Suppressor macrophage treated with lipopolysaccharide for 4 hours (primary cell): Measurements from ENCODE around the gene CSAG1.
"Not testable (repeated sequence)": the region's sequence is repeated elsewhere in the genome, so short reads cannot be mapped to it uniquely, and the experiment has no call there.

Experiments
- DNase-seq: peaks from one replicate; pipeline ENCODE4 v3.0.0-alpha.2; 2020

Gene CSAG1, protein sequence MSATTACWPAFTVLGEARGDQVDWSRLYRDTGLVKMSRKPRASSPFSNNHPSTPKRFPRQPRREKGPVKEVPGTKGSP

DNA sequence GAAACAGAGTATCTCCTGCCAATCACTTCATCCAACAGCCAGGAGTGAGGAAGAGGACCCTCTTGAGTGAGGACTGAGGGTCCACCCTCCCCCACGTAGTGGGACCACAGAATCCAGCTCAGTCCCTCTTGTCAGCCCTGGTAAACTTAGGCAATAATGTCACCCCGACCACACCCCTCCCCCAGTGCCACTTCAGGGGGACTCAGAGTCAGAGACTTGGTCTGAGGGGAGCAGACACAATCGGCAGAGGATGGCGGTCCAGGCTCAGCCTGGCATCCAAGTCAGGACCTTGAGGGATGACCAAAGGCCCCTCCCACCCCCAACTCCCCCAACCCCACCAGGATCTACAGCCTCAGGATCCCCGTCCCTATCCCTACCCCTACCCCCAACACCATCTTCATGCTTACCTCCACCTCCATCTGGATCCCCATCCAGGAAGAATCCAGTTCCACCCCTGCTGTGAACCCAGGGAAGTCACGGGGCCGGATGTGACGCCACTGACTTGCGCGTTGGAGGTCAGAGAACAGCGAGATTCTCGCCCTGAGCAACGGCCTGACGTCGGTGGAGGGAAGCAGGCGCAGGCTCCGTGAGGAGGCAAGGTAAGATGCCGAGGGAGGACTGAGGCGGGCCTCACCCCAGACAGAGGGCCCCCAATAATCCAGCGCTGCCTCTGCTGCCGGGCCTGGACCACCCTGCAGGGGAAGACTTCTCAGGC lies at the start of gene CSAG1, which contains the start of gene MAGEA12:
CSAG1 (minus strand) TSS at position 461 of the 715 bp plus-strand sequence. CDS start 1,261 bp downstream, outside the sequence.
MAGEA12 (plus strand) TSS at position 497 of the 715 bp plus-strand sequence. CDS start 2,405 bp downstream, outside the sequence.
- DNase-seq, result no peak

DNA sequence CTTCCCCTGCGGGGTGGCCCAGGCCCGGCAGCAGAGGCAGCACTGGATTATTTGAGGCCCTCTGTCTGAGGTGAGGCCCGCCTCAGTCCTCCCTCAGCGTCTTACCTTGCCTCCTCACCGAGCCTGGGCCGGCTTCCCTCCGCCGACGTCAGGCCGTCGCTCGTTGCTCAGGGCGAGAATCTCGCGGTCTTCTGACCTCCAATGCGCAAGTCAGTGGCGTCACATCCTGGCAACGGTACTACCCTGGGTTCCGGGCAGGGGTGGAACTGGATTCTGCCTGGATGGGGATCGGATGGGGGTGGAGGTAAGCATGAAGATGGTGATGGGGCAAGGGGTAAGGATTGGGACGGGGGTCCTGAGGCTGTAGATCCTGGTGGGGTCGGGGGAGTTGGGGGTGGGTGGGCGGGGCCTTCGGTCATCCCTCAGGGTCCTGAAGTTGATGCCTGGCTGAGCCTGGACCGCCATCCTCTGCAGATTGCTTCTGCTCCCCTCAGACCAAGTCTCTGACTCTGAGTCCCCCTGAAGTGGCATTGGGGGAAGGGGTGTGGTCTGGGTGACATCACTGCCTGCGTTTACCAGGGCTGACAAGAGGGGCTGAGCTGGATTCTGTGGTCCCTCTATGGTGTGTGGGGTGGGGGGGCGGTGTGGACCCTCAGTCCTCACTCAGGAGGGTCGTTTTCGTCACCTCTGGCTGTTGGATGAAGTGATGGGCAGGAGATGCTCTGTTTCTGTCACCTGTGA lies 36.2 kb upstream of the CSAG1 start, which contains the start of gene MAGEA6:
MAGEA6 (minus strand) TSS at position 141 of the 741 bp plus-strand sequence. CDS start 2,039 bp downstream, outside the sequence.
- DNase-seq, result not testable (repeated sequence)

DNA sequence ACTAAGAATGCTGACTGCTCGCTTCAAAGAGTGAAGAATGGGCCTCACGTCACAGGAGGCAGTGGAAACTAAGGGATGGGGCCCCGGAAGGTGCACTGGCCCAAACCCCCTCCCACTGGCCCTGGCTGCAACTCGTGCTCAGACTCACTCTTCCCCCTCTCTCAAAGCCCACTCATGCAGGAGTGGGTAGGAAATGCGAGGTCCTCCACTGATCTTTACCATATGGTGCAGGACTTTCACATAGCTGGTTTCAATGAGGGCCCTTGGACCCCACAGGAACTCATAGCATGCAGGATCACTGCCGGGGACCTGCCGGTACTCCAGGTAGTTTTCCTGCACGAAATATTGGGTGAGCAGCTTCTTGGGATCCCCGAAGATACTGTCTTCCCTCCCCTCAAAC lies 33.0 kb upstream of the CSAG1 start:
- not testable (repeated sequence) for DNase-seq

DNA sequence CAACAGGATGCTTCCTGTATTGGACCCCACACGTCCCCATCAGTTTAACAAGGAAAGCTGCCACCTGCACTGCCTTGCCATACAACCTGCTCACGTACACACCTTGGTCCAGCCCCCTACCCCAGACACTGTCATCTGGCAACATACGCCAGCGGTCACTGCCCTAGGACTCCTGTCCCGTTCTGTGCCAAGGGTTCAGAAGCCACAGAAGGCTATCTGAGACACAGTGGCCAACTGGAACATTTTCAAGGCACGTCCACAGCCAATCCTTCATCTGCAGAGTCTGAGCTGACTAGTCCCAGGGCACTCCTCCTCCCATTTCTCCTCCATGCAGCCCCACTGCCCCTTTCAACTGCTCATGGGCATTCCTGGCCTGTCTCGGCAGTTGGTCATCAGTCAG lies 28.1 kb upstream of the CSAG1 start:
- not testable (repeated sequence) for DNase-seq

DNA sequence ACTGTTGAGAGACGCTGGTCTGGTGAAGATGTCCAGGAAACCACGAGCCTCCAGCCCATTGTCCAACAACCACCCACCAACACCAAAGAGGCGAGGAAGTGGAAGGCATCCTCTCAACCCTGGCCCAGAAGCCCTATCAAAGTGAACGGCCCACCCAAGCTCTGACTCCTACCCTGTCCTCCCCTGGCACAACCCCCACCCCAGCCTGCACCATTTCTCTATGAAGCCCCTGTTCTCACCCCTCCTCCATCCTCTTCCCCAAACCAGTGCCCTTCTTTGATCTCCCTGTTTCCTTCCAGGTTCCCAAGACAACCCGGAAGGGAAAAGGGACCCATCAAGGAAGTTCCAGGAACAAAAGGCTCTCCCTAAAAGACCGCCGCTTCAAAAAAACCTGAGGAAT lies 26.0 kb upstream of the CSAG1 start:
- not testable (repeated sequence) for DNase-seq

DNA sequence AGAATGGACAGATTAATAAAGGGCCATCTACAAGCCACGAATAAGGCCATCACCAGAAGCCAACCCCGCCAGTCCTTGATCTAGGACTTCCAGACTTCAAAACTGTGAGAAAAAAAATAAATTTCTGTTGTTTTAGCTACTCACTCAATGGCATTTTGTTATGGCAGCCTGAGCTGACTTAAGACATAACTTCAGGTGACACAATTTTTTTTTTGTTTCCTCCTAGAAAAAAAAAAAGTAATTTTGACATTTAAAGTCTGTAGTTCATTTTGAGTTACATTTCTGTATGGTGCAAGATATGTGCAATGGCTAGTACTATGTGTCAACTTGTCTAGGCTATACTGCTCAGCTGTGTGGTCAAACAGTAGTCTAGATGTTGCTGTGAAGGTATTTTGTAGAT lies 25.4 kb upstream of the CSAG1 start, which contains the start of gene CSAG3:
CSAG3 (plus strand) TSS at position 301 of the 400 bp plus-strand sequence.
- DNase-seq, result not testable (repeated sequence)

DNA sequence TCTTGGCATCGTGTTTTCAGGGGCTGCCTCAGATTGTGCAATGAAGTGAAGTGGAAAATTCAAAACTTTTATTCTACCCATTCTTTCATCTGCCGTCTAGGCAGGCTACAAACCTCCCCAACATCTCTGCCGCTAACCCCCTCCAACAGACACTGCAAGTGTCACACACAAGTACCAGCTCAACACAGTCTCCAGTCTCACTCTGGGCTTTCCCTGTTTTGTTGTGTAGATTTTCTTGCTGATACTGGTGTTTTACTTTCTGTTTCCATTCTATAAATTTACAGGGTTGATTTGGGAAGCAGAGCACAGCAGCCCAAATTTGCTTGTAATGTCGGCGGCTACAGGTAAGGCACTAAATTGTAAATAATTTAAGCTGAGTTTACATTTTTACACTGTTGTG lies 21.4 kb upstream of the CSAG1 start:
- DNase-seq, result not testable (repeated sequence)

DNA sequence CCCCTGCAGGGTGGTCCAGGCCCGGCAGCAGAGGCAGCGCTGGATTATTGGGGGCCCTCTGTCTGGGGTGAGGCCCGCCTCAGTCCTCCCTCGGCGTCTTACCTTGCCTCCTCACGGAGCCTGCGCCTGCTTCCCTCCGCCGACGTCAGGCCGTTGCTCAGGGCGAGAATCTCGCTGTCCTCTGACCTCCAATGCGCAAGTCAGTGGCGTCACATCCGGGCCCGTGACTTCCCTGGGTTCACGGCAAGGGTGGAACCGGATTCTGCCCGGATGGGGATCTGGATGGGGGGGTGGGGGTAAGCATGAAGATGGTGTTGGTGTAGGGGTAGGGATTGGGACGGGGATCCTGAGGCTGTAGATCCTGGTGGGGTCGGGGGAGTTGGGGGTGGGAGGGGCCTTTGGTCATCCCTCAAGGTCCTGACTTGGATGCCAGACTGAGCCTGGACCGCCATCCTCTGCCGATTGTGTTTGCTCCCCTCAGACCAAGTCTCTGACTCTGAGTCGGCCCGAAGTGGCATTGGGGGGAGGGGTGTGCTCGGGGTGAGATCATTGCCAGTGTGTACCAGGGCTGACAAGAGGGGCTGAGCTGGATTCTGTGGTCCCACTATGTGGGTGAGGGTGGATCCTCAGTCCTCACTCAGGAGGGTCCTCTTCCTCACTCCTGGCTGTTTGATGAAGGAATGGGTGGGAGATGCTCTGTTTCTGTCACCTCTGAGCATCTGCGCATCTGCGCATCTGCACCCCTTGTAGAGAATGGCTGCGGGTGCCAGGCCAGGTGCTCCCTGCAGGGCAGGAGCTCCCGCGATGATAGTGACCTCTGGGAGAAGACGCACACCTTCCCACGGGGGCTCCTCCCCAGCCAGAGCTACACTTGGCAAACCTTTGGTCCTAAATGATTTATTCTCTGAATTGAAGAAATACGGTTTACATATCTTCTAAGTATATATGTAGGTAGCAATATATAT lies 20.4 kb upstream of the CSAG1 start, which contains the start of gene MAGEA2:
MAGEA2 (minus strand) TSS at position 157 of the 965 bp plus-strand sequence. CDS start 2,479 bp downstream, outside the sequence.
- DNase-seq, result not testable (repeated sequence)

DNA sequence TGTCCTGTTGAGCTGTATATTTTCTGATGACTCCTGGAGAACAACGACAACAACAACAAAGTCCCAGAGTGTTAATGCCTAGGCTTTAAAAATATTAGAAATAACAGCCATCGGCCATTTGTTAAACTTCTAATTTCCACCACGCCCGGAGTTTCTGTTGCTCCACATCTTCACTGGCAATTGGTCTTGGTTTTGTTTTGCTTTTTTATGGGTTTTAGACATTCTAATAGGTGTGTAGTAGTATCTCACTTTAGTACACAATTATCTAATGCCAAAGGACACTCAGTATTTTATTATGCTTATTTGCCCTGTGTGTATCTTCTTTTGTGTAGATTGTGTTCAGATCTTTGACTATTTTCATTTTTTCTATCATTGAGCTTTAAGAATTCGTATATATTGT lies 5.0 kb upstream of the CSAG1 start:
- DNase-seq, result no peak

DNA sequence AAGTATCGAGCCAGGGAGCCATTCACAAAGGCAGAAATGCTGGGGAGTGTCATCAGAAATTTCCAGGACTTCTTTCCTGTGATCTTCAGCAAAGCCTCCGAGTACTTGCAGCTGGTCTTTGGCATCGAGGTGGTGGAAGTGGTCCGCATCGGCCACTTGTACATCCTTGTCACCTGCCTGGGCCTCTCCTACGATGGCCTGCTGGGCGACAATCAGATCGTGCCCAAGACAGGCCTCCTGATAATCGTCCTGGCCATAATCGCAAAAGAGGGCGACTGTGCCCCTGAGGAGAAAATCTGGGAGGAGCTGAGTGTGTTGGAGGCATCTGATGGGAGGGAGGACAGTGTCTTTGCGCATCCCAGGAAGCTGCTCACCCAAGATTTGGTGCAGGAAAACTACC lies 3.0 kb upstream of the CSAG1 start:
- not testable (repeated sequence) for DNase-seq

DNA sequence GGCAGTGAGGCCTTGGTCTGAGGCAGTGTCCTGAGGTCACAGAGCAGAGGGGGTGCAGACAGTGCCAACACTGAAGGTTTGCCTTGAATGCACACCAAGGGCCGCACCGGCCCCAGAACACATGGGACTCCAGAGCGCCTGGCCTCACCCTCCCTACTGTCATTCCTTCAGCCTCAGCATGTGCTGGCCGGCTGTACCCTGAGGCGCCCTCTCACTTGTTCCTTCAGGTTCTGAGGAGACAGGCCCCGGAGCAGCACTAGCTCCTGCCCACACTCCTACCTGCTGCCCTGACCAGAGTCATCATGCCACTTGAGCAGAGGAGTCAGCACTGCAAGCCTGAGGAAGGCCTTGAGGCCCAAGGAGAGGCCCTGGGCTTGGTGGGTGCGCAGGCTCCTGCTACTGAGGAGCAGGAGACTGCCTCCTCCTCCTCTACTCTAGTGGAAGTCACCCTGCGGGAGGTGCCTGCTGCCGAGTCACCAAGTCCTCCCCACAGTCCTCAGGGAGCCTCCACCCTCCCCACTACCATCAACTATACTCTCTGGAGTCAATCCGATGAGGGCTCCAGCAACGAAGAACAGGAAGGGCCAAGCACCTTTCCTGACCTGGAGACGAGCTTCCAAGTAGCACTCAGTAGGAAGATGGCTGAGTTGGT lies 2.5 kb upstream of the CSAG1 start:
- DNase-seq, result no peak

DNA sequence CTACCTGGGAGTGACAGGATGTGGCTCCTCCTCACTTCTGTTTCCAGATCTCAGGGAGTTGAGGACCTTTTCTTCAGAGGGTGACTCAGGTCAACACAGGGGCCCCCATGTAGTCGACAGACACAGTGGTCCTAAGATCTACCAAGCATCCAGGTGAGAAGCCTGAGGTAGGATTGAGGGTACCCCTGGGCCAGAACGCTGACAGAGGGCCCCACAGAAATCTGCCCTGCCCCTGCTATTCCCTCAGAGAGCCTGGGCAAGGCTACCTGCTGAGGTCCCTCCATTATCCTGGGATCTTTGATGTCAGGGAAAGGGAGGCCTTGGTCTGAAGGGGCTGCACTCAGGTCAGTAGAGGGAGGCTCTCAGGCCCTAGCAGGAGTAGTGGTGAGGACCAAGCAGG lies 1.6 kb upstream of the CSAG1 start:
- no peak for DNase-seq

DNA sequence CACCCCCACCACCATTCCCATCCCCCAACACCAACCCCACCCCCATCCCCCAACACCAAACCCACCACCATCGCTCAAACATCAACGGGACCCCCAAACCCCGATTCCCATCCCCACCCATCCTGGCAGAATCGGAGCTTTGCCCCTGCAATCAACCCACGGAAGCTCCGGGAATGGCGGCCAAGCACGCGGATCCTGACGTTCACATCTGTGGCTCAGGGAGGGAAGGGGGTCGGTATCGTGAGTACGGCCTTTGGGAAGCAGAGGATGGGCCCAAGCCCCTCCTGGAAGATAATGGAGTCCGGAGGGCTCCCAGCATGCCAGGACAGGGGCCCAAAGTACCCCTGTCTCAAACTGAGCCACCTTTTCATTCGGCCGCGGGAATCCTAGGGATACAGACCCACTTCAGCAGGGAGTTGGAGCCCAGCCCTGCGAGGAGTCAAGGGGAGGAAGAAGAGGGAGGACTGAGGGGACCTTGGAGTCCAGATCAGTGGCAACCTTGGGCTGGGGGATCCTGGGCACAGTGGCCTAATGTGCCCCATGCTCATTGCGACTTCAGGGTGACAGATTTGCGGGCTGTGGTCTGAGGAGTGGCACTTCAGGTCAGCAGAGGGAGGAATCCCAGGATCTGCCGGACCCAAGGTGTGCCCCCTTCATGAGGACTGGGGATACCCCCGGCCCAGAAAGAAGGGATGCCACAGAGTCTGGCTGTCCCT lies 780 bp upstream of the CSAG1 start:
- not testable (repeated sequence) for DNase-seq

DNA sequence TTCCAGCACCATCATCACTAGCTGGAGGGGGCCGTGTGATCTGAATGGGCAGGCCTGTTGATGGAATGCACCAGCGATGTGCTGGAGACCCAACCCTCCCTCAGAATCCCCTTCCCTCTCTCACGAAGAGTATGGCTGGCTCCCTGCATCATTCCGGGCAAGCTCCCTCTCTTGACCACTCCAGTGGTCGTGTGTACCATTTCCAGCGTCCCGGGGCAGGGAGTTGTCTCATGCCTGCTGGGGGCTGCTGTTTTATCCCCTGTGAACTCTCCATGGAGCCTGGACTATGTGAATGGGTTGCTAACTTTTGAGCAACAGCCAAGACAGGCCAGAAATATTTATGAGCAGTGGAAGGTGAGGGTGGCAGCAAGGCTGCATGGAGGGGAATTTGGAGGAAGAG lies 8.1 kb downstream of the CSAG1 start:
- DNase-seq, result no peak

DNA sequence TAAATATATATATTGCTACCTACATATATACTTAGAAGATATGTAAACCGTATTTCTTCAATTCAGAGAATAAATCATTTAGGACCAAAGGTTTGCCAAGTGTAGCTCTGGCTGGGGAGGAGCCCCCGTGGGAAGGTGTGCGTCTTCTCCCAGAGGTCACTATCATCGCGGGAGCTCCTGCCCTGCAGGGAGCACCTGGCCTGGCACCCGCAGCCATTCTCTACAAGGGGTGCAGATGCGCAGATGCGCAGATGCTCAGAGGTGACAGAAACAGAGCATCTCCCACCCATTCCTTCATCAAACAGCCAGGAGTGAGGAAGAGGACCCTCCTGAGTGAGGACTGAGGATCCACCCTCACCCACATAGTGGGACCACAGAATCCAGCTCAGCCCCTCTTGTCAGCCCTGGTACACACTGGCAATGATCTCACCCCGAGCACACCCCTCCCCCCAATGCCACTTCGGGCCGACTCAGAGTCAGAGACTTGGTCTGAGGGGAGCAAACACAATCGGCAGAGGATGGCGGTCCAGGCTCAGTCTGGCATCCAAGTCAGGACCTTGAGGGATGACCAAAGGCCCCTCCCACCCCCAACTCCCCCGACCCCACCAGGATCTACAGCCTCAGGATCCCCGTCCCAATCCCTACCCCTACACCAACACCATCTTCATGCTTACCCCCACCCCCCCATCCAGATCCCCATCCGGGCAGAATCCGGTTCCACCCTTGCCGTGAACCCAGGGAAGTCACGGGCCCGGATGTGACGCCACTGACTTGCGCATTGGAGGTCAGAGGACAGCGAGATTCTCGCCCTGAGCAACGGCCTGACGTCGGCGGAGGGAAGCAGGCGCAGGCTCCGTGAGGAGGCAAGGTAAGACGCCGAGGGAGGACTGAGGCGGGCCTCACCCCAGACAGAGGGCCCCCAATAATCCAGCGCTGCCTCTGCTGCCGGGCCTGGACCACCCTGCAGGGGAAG lies 19.4 kb downstream of the CSAG1 start, which contains the start of gene MAGEA2B:
MAGEA2B (plus strand) TSS at position 814 of the 973 bp plus-strand sequence. CDS start 2,479 bp downstream, outside the sequence.
- DNase-seq, result not testable (repeated sequence)

DNA sequence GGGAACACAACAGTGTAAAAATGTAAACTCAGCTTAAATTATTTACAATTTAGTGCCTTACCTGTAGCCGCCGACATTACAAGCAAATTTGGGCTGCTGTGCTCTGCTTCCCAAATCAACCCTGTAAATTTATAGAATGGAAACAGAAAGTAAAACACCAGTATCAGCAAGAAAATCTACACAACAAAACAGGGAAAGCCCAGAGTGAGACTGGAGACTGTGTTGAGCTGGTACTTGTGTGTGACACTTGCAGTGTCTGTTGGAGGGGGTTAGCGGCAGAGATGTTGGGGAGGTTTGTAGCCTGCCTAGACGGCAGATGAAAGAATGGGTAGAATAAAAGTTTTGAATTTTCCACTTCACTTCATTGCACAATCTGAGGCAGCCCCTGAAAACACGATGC lies 20.3 kb downstream of the CSAG1 start:
- not testable (repeated sequence) for DNase-seq

DNA sequence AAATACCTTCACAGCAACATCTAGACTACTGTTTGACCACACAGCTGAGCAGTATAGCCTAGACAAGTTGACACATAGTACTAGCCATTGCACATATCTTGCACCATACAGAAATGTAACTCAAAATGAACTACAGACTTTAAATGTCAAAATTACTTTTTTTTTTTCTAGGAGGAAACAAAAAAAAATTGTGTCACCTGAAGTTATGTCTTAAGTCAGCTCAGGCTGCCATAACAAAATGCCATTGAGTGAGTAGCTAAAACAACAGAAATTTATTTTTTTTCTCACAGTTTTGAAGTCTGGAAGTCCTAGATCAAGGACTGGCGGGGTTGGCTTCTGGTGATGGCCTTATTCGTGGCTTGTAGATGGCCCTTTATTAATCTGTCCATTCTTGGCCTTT lies 24.3 kb downstream of the CSAG1 start, which contains the start of gene CSAG2:
CSAG2 (minus strand) TSS at position 101 of the 400 bp plus-strand sequence. CDS start 161 bp downstream, outside the sequence.
- DNase-seq, result not testable (repeated sequence)

DNA sequence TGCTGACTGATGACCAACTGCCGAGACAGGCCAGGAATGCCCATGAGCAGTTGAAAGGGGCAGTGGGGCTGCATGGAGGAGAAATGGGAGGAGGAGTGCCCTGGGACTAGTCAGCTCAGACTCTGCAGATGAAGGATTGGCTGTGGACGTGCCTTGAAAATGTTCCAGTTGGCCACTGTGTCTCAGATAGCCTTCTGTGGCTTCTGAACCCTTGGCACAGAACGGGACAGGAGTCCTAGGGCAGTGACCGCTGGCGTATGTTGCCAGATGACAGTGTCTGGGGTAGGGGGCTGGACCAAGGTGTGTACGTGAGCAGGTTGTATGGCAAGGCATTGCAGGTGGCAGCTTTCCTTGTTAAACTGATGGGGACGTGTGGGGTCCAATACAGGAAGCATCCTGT lies 27.0 kb downstream of the CSAG1 start:
- not testable (repeated sequence) for DNase-seq

DNA sequence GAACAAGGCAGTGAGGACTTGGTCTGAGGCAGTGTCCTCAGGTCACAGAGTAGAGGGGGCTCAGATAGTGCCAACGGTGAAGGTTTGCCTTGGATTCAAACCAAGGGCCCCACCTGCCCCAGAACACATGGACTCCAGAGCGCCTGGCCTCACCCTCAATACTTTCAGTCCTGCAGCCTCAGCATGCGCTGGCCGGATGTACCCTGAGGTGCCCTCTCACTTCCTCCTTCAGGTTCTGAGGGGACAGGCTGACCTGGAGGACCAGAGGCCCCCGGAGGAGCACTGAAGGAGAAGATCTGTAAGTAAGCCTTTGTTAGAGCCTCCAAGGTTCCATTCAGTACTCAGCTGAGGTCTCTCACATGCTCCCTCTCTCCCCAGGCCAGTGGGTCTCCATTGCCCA lies 33.1 kb downstream of the CSAG1 start:
- not testable (repeated sequence) for DNase-seq
